HG02798 (cell line): ENCODE results near the gene SLC9A2.

Source experiments
- ATAC-seq: cut with Tn5 transposase; IDR thresholded peaks from one replicate; pipeline ENCODE4 v1.9.1; 2021; ENCODE audit warnings: mild to moderate bottlenecking; ENCODE audit not compliant: unreplicated experiment, poor library complexity

The SLC9A2 gene

GRCh38 chr2:102618452-102619413 is 620 bp upstream of the SLC9A2 start:
- no peak for ATAC-seq

GRCh38 chr2:102620332-102620731 is 979 bp downstream of the SLC9A2 start:
- no peak for ATAC-seq

- ATAC-seq: no peak
These were observed 2.3 kb downstream of the SLC9A2 start for GRCh38 chr2:102621630-102622029.

- peak; percentile 39 for ATAC-seq
These were observed 3.3 kb downstream of the SLC9A2 start for GRCh38 chr2:102622646-102623045.

GRCh38 chr2:102630458-102630857 is 11.1 kb downstream of the SLC9A2 start:
- ATAC-seq: no peak

- no peak for ATAC-seq
These were observed 13.2 kb downstream of the SLC9A2 start for GRCh38 chr2:102632380-102633175.

GRCh38 chr2:102634831-102635241 is 15.5 kb downstream of the SLC9A2 start:
- no peak for ATAC-seq

- ATAC-seq: no peak
These were observed 16.0 kb downstream of the SLC9A2 start for GRCh38 chr2:102635317-102635716.

- no peak for ATAC-seq
These were observed 17.0 kb downstream of the SLC9A2 start for GRCh38 chr2:102636283-102636907.

GRCh38 chr2:102637358-102637757 is 18.0 kb downstream of the SLC9A2 start:
- no peak for ATAC-seq

GRCh38 chr2:102639429-102639828 is 20.1 kb downstream of the SLC9A2 start:
- no peak for ATAC-seq

- no peak for ATAC-seq
These were observed 32.8 kb downstream of the SLC9A2 start for GRCh38 chr2:102652126-102652525.

- peak; percentile 59 for ATAC-seq
These were observed 38.4 kb downstream of the SLC9A2 start for GRCh38 chr2:102657770-102658169.

- no peak for ATAC-seq
These were observed 40.7 kb downstream of the SLC9A2 start for GRCh38 chr2:102660070-102660469.

- ATAC-seq: no peak
These were observed 41.2 kb downstream of the SLC9A2 start for GRCh38 chr2:102660574-102660973.

- ATAC-seq: no peak
These were observed 42.5 kb downstream of the SLC9A2 start for GRCh38 chr2:102661846-102662245.

GRCh38 chr2:102662833-102663232 is 43.5 kb downstream of the SLC9A2 start:
- no peak for ATAC-seq

- ATAC-seq: no peak
These were observed 44.0 kb downstream of the SLC9A2 start for GRCh38 chr2:102663381-102663780.

GRCh38 chr2:102664471-102664909 is 45.1 kb downstream of the SLC9A2 start:
- no peak for ATAC-seq

GRCh38 chr2:102667072-102667471 is 47.7 kb downstream of the SLC9A2 start:
- ATAC-seq: peak; percentile 50

- ATAC-seq: no peak
These were observed 48.8 kb downstream of the SLC9A2 start for GRCh38 chr2:102668171-102668570.
